Muscle of leg (tissue), 11 donors: ENCODE measurements around the gene ERMP1. TPM values are rescaled to one million over a fixed set of nuclear protein-coding genes. Genes with fewer than 3 reads are reported as not detected.

Experiments used
- DNase-seq: peaks from one replicate; pipeline ENCODE4 v3.0.0; 2013
- H3K27ac ChIP-seq: one replicate; pipeline ENCODE4 v1.5.1; 2013; ENCODE audit warnings: mild to moderate bottlenecking, low read length, control low read depth
- H3K27me3 ChIP-seq: one replicate; pipeline ENCODE4 v1.6.1; 2013; ENCODE audit warnings: low read length; ENCODE audit not compliant: control insufficient read depth, insufficient read depth
- H3K36me3 ChIP-seq: one replicate; pipeline ENCODE4 v1.6.1; 2013; ENCODE audit warnings: low read length; ENCODE audit not compliant: control insufficient read depth, insufficient read depth
- H3K4me1 ChIP-seq: one replicate; pipeline ENCODE4 v1.6.1; 2013; ENCODE audit warnings: low read length; ENCODE audit not compliant: control insufficient read depth, insufficient read depth
- H3K4me3 ChIP-seq: one replicate; pipeline ENCODE4 v1.5.1; 2013; ENCODE audit warnings: low read length, control low read depth
- H3K9me3 ChIP-seq: replicated peaks from 2 replicates; pipeline ENCODE4 v1.6.1; 2013; ENCODE audit warnings: low read depth, low read length; ENCODE audit not compliant: control insufficient read depth
- WGBS: methylation state at CpG from one replicate; pipeline ENCODE4 v1.1.5; 2013; ENCODE audit warnings: missing lambda C conversion rate; ENCODE audit not compliant: insufficient coverage; 5-methylcytosine and 5-hydroxymethylcytosine counted together
- polyA plus RNA-seq, 8 donors: library from polyadenylated mRNA; unstranded; fragments of 120-200 nt; gene quantifications; one replicate each; pipeline versions ENCODE4 v1.2.1 to v1.2.3, GENCODE V29; 2013; ENCODE audit warnings: inconsistent platforms in 1 of 8, low replicate concordance in 1 of 8; ENCODE audit not compliant: insufficient read length in 8 of 8, insufficient read depth in 1 of 8
- total RNA-seq: library from RNA; stranded (reverse); fragments of 120-200 nt; gene quantifications from one replicate; pipeline ENCODE4 v1.2.4, GENCODE V29; 2013

Gene ERMP1
- total and polyA plus RNA-seq, 9 donors: 6.1 to 11.0 (median 7.8) TPM

DNA sequence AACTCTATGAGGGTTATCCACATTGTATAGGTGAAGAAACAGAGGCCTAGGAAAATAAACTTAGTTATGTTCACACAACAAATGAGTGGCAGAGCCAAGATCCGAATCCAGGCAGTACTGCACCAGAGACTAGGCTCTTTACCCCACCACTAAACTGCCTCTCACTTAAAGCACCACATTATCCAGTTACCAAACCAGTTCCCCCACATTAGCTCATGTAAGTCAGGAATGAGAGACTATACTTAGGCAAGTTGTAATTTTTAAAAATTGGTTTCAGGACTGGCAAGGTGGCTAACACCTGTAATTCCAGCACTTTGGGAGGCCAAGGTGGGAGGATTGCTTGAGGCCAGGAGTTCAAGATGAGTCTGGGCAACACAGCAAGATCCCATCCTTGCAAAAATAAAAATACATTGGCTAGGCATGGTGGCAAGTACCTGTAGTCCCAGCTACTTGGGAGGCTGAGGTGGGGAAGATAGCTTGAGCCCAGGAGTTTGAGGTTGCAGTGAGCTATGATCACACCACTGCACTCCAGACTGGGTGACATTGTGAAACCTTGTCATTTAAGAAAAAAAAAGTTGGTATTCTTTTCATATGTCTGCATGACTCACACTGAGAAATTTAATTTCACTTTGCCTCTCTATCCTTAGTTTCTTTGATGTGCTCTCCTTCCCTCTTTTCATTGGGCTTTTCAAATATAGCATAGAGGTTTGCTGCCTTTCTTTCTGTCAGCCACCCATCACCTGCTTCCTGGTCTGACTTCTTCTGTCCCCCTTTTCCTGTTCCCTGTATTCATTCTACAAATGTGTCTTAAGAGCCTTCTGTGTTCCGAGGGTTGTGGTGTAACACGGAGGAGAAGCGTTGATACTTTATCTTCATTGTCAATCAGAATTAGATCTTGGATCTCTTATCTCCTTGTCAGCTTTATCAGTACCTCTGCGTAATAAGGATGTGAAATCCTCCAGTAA lies 64.7 kb downstream of the ERMP1 start:
- H3K36me3 ChIP-seq: peaks cover 51% of the 10 kb centered on the region
- H3K27ac ChIP-seq: no peak overlapping the region
- no peaks in the 10 kb centered on the region for H3K27me3 ChIP-seq
- no peaks in the 10 kb centered on the region for H3K4me1 ChIP-seq
- no peak for DNase-seq
- no peaks in the 10 kb centered on the region for H3K9me3 ChIP-seq
- WGBS: 100% methylated on average over 1 of the region's 5 CpGs
- H3K4me3 ChIP-seq: no peak overlapping the region

GRCh38 chr9:5764130-5764868 lies 68.6 kb downstream of the ERMP1 start:
- peaks cover 43% of the 10 kb centered on the region for H3K36me3 ChIP-seq
- no peak for DNase-seq

GRCh38 chr9:5762421-5762820 lies 70.5 kb downstream of the ERMP1 start:
- H3K27me3 ChIP-seq: no peaks in the 10 kb centered on the region
- H3K9me3 ChIP-seq: no peaks in the 10 kb centered on the region
- WGBS: 79% methylated on average over 2 of the region's 4 CpGs
- no peaks in the 10 kb centered on the region for H3K4me1 ChIP-seq
- no peak overlapping the region for H3K27ac ChIP-seq
- no peak for DNase-seq
- peaks cover 31% of the 10 kb centered on the region for H3K36me3 ChIP-seq
- H3K4me3 ChIP-seq: no peak overlapping the region

More at GRCh38 chr9:5764130-5764868, 68.6 kb downstream of the ERMP1 start:
- Histone ChIP-seq H3K9me3 (no peaks in the 10 kb centered on the region), H3K27ac (no peak overlapping the region), H3K4me3 (no peak overlapping the region), H3K4me1 (no peaks in the 10 kb centered on the region), H3K27me3 (no peaks in the 10 kb centered on the region)
- WGBS: no CpG with 5 or more reads among the region's 1 CpG

- H3K9me3 ChIP-seq: no peaks in the 10 kb centered on the region
- H3K27me3 ChIP-seq: no peaks in the 10 kb centered on the region
- no peak overlapping the region for H3K27ac ChIP-seq
- DNase-seq: no peak
- H3K4me3 ChIP-seq: no peak overlapping the region
- WGBS: no CpG with 5 or more reads among the region's 1 CpG
- H3K4me1 ChIP-seq: no peaks in the 10 kb centered on the region
- peaks cover 22% of the 10 kb centered on the region for H3K36me3 ChIP-seq
Measured at GRCh38 chr9:5760338-5760737, 72.6 kb downstream of the ERMP1 start.

DNA sequence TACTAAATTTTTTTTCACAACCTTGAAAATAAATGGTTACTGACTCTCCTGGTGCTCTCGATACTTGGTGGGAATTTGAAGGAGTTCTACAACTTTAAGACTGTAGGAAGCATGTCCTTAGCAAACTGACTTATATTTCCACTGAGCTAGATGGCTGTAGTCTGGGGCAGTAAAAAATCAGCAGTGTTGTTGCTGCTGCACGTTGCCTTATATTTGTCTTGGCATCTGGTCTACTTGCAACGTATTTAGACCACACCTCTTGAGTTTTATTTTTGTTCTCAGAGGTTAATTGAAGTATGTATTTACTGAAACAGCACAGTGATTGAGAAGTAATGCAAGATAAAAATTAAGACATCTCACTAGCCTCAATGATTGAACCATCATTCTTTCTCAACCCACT lies 76.3 kb downstream of the ERMP1 start:
- Histone ChIP-seq H3K36me3 (peaks cover 3% of the 10 kb centered on the region), H3K4me3 (no peak overlapping the region), H3K4me1 (no peaks in the 10 kb centered on the region), H3K9me3 (no peaks in the 10 kb centered on the region), H3K27me3 (no peaks in the 10 kb centered on the region), H3K27ac (no peak overlapping the region)
- no peak for DNase-seq
- no CpG with 5 or more reads among the region's 3 CpGs for WGBS

GRCh38 chr9:5750569-5750968 lies 82.3 kb downstream of the ERMP1 start:
- Histone ChIP-seq H3K27me3 (no peaks in the 10 kb centered on the region), H3K4me1 (no peaks in the 10 kb centered on the region), H3K27ac (no peak overlapping the region), H3K36me3 (peaks cover 3% of the 10 kb centered on the region), H3K9me3 (no peaks in the 10 kb centered on the region), H3K4me3 (no peak overlapping the region)
- no peak for DNase-seq
- WGBS: no CpG with 5 or more reads among the region's 1 CpG

DNA sequence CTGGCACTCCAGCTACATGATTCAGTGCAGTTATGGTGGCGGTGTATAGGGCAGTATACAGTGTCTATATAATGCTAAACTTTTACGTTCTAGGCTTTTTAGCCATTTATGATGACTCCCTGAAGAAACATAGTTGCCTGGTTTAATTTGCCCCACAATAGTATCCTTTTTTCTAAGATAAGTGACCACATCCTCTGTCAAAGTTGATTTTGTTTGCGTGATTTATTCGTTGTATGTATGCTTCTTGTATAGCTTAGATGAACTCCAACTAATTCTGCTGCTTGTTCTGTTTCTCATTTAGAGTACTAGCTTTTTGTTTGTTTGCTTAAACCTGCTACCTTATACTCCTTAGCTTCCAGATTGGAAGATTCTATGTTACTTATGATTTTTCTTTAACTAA lies 83.6 kb downstream of the ERMP1 start:
- H3K9me3 ChIP-seq: no peaks in the 10 kb centered on the region
- WGBS: no CpG with 5 or more reads among the region's 4 CpGs
- no peak overlapping the region for H3K27ac ChIP-seq
- DNase-seq: no peak
- peaks cover 3% of the 10 kb centered on the region for H3K36me3 ChIP-seq
- H3K4me3 ChIP-seq: no peak overlapping the region
- no peaks in the 10 kb centered on the region for H3K27me3 ChIP-seq
- H3K4me1 ChIP-seq: no peaks in the 10 kb centered on the region

GRCh38 chr9:5748438-5748837 lies 84.5 kb downstream of the ERMP1 start:
- Histone ChIP-seq H3K27me3 (no peaks in the 10 kb centered on the region), H3K4me3 (no peak overlapping the region), H3K27ac (no peak overlapping the region), H3K9me3 (no peaks in the 10 kb centered on the region), H3K36me3 (peaks cover 3% of the 10 kb centered on the region), H3K4me1 (no peaks in the 10 kb centered on the region)
- no peak for DNase-seq
- no CpG with 5 or more reads among the region's 1 CpG for WGBS

GRCh38 chr9:5743109-5743508 lies 89.8 kb downstream of the ERMP1 start:
- no peak for DNase-seq
- H3K9me3 ChIP-seq: no peaks in the 10 kb centered on the region
- no CpG with 5 or more reads among the region's 3 CpGs for WGBS
- H3K4me1 ChIP-seq: no peaks in the 10 kb centered on the region
- H3K36me3 ChIP-seq: peaks cover 15% of the 10 kb centered on the region
- no peaks in the 10 kb centered on the region for H3K27me3 ChIP-seq
- H3K4me3 ChIP-seq: no peak overlapping the region
- no peak overlapping the region for H3K27ac ChIP-seq

DNA sequence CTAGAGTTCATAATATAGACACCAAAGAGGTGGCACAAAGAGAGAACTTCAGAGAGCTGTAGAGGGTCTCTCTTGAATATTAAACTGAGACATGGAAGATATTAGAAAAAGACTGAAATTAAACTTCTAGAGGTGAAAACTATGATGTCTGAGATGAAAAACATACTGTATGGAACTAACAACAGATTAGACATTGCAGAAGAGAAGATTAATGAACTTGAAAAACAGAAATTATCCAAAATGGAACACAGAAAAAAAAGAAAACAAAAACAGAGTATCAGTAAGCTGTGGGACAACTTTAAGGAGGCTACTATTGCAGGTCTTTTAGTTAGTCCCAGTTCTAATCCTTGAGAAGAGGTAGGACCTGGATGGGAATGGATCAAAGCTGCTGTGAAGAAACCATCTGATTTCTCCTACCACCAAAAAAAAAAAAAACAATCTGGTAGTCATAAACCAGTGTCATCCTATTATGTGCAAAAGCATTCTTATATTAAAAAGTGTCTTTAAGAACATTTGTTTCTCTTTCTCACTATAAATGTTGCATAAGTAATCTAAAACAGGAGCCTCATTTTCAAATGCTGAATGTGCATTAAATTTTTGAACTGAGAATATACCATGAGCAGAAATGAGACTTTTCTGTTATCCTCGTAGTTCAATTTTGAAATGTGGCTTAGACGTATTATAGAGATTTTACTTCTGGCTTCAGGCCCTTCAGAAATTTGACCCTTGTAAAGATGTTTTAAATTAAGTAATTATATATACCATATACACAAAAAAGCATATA lies 96.2 kb downstream of the ERMP1 start:
- Histone ChIP-seq H3K9me3 (no peaks in the 10 kb centered on the region), H3K4me1 (no peaks in the 10 kb centered on the region), H3K27ac (no peak overlapping the region), H3K36me3 (peaks cover 16% of the 10 kb centered on the region), H3K27me3 (no peaks in the 10 kb centered on the region), H3K4me3 (no peak overlapping the region)
- WGBS: no CpG with 5 or more reads among the region's 2 CpGs
- DNase-seq: no peak
